ENCODE measurements around the gene LINGO4. TPM values are rescaled to one million over a fixed set of nuclear protein-coding genes. Genes with fewer than 3 reads are reported as not detected.

LINGO4 gene
- total and polyA plus RNA-seq, 8 donors: 0.06 to 0.63 (median 0.12) TPM; not detected in 2

DNA sequence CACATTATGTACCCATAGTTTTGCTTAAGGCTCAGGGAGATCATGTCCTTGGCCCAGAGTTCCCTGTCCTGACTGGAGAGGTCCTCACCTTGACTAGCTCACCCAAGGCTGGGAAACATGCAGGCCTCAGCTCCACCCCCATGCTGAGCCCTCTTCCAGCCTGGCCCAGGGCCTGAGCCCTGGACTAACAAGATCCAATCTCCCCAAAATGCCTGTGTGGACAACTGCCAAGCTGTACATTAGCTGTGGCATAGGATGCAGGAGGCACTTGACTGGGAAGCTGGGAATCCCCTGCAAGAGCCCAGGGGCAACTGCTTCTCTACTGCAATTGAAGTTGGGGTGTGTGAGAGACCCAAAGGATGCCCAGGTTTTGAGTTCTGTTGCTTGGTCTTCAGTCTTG lies 2.1 kb downstream of the LINGO4 start:
- Histone ChIP-seq H3K4me3 (no peak overlapping the region), H3K4me1 (no peaks in the 10 kb centered on the region), H3K9me3 (no peaks in the 10 kb centered on the region), H3K27ac (no peak overlapping the region), H3K27me3 (peaks cover 0 to 17% of the 10 kb centered on the region in 2 donors), H3K36me3 (no peaks in the 10 kb centered on the region)
- DNase-seq (no peak), ATAC-seq (no peak)
- TF ChIP-seq, protein P1, sequence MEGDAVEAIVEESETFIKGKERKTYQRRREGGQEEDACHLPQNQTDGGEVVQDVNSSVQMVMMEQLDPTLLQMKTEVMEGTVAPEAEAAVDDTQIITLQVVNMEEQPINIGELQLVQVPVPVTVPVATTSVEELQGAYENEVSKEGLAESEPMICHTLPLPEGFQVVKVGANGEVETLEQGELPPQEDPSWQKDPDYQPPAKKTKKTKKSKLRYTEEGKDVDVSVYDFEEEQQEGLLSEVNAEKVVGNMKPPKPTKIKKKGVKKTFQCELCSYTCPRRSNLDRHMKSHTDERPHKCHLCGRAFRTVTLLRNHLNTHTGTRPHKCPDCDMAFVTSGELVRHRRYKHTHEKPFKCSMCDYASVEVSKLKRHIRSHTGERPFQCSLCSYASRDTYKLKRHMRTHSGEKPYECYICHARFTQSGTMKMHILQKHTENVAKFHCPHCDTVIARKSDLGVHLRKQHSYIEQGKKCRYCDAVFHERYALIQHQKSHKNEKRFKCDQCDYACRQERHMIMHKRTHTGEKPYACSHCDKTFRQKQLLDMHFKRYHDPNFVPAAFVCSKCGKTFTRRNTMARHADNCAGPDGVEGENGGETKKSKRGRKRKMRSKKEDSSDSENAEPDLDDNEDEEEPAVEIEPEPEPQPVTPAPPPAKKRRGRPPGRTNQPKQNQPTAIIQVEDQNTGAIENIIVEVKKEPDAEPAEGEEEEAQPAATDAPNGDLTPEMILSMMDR (IDR thresholded peaks at IDR 0.05): no peak
- intact Hi-C loops (cut with DNase I): no loop called here

GRCh38 chr1:151802372-151802771 lies 2.8 kb downstream of the LINGO4 start:
- Histone ChIP-seq H3K27ac (no peak overlapping the region), H3K36me3 (no peaks in the 10 kb centered on the region), H3K4me1 (no peaks in the 10 kb centered on the region), H3K4me3 (no peak overlapping the region), H3K27me3 (peaks cover 0 to 17% of the 10 kb centered on the region in 2 donors), H3K9me3 (no peaks in the 10 kb centered on the region)
- intact Hi-C loops (cut with DNase I): no loop called here
- no peak for ATAC-seq
- TF ChIP-seq, protein P1 (IDR thresholded peaks at IDR 0.05): no peak
- no peak for DNase-seq

- Histone ChIP-seq H3K4me3 (no peak overlapping the region), H3K27ac (no peak overlapping the region), H3K4me1 (no peaks in the 10 kb centered on the region), H3K27me3 (peaks cover 0 to 17% of the 10 kb centered on the region in 2 donors), H3K9me3 (no peaks in the 10 kb centered on the region), H3K36me3 (no peaks in the 10 kb centered on the region)
- intact Hi-C loops (cut with DNase I): no loop called here
- TF ChIP-seq, protein P1 (IDR thresholded peaks at IDR 0.05): no peak
- ATAC-seq (no peak), DNase-seq (no peak)
Observed at GRCh38 chr1:151801846-151802245, 3.4 kb downstream of the LINGO4 start.

DNA sequence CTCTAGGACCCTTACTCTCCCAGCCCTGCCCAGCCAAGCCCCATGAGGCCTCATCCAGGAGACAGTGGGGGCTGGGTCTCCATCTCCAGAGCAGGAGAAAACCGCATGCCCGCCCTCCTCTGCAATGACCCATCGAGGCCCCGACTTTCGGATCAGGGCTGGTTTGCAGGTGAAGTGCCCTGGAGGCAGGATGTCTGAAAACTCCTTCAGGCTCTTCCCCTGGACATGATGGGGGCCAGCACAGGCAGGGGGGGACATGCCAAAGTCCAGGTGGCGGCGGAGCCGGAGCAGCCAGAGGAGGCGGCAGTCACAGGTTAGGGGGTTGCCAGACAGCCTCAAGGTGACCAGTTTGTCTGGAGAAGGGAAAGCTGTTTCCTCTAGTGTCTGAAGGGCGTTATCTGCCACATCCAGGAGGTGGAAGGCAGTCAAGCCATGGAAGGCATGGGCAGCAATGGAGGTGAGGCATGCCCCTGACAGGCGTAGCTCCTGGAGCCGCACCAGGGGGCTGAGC lies 3.9 kb downstream of the LINGO4 start:
- Histone ChIP-seq H3K27ac (no peak overlapping the region), H3K27me3 (peaks cover 0 to 17% of the 10 kb centered on the region in 2 donors), H3K36me3 (no peaks in the 10 kb centered on the region), H3K4me3 (no peak overlapping the region), H3K4me1 (no peaks in the 10 kb centered on the region), H3K9me3 (no peaks in the 10 kb centered on the region)
- DNase-seq: no peak
- intact Hi-C loops (cut with DNase I): no loop called here
- TF ChIP-seq, protein P1 (IDR thresholded peaks at IDR 0.05): no peak
- no peak for ATAC-seq

DNA sequence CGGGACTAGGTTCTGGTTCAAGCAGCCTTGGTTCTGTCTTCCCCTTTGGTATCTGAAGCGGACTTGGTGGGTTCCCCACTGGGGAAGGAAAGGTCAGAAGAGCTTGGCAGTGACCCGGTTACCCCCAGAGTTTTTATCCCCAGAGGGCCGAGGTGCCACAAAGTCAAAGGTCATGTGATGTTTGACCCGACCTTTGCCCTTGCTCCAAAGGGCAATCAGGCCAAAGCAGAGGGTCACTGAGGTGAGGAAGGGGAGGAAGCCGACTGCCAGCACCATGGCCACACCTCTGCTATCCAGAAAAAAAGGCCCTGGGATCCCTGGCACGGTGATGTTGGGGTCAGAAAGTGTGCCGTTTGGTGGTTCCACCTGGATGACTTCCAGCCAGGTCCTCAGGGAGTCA lies 4.4 kb downstream of the LINGO4 start:
- H3K36me3 ChIP-seq: no peaks in the 10 kb centered on the region
- intact Hi-C loops (cut with DNase I): no loop called here

More for the DNA sequence above, 4.4 kb downstream of the LINGO4 start:
- Histone ChIP-seq H3K4me1 (no peaks in the 10 kb centered on the region), H3K27ac (no peak overlapping the region), H3K4me3 (no peak overlapping the region), H3K27me3 (peaks cover 0 to 17% of the 10 kb centered on the region in 2 donors), H3K9me3 (no peaks in the 10 kb centered on the region)
- no peak for ATAC-seq
- TF ChIP-seq, protein P1 (IDR thresholded peaks at IDR 0.05): no peak
- no peak for DNase-seq
